ENCODE data around the gene CRTC3. TPM values are rescaled to one million over a fixed set of nuclear protein-coding genes. Genes with fewer than 3 reads are reported as not detected.

CRTC3 gene
- total RNA-seq, 1 experiment from 2014 or later = 17.5 TPM

- CTCF ChIA-PET = interaction anchor here (0.6 to 1.4 kb wide), 16 partner anchors 11 to 384 kb away, joined by 3 to 32 read pairs (median 3); partner anchors contain the start of genes BLM, HDDC3 and UNC45A
- TF ChIP-seq, protein P1, sequence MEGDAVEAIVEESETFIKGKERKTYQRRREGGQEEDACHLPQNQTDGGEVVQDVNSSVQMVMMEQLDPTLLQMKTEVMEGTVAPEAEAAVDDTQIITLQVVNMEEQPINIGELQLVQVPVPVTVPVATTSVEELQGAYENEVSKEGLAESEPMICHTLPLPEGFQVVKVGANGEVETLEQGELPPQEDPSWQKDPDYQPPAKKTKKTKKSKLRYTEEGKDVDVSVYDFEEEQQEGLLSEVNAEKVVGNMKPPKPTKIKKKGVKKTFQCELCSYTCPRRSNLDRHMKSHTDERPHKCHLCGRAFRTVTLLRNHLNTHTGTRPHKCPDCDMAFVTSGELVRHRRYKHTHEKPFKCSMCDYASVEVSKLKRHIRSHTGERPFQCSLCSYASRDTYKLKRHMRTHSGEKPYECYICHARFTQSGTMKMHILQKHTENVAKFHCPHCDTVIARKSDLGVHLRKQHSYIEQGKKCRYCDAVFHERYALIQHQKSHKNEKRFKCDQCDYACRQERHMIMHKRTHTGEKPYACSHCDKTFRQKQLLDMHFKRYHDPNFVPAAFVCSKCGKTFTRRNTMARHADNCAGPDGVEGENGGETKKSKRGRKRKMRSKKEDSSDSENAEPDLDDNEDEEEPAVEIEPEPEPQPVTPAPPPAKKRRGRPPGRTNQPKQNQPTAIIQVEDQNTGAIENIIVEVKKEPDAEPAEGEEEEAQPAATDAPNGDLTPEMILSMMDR (IDR thresholded peaks at IDR 0.05; ENCODE audit: unreplicated experiment) = peak; percentile 90
- intact Hi-C loops (cut with micrococcal nuclease; ENCODE audit: unreplicated experiment) = loop anchor here (1.0 to 5.0 kb wide), 4 partner anchors 45 to 624 kb away; no protein-coding TSS in a partner anchor
- Mint-ChIP-seq H3K27ac (ENCODE audit: unreplicated experiment) (peak overlapping the region; percentile 82), H3K4me1 (ENCODE audit: low read depth, unreplicated experiment) (peaks cover 9% of the 10 kb centered on the region), H3K4me3 (ENCODE audit: low read depth, unreplicated experiment) (peak overlapping the region; percentile 42), H3K36me3 (ENCODE audit: insufficient read depth, unreplicated experiment) (no peaks in the 10 kb centered on the region), H3K27me3 (ENCODE audit: unreplicated experiment) (no peaks in the 10 kb centered on the region), H3K9me3 (ENCODE audit: low read depth, unreplicated experiment) (no peaks in the 10 kb centered on the region)
- BruUV-seq (replicated peaks) = no TSS peak
- DNase-seq = peak; percentile 61
Measured at GRCh38 chr15:90648137-90649070, 118.7 kb downstream of the CRTC3 start.

DNA sequence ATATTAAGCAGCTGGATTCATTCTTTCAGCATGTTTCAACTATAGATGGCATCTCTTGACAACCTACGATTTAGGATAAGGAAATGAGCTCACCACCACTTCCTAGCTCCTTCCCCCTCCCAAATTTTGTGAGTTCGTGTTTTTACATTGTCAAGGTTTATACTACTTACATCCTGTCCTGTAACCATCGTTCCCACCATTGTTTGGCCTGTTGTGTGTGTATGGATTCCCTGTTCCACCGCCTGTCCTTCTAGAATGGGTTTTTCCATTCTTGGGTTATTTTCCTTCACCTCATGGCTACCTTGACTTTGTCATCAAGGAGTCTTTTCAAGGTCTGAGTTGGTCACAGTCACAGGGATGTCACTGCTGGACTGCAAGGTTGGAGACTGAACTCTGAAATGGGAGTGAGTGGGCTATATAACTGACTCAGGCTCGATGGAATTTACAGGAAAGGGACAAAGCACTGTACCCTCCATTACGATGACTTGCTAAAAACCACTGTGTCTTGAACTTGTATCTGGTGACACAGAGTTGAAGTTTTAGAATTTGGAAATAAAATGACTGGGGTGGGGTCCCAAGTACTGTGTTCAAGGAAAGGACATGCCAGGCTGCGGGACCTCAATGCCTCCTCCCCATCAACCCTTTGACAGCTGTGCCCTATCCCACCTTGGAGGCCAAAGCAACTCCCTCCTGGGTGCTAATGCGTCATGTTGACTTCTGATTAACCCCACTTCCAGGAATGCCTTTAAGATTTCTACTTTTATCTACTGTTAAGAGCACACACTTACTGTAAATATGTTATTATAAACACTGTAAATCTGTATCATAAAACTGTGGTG is 120.6 kb downstream of the CRTC3 start:
- BruUV-seq (replicated peaks) = no TSS peak
- CTCF ChIA-PET = no interaction called here
- Mint-ChIP-seq H3K27me3 (ENCODE audit: unreplicated experiment) (no peaks in the 10 kb centered on the region), H3K4me1 (ENCODE audit: low read depth, unreplicated experiment) (peaks cover 9% of the 10 kb centered on the region), H3K36me3 (ENCODE audit: insufficient read depth, unreplicated experiment) (no peaks in the 10 kb centered on the region), H3K9me3 (ENCODE audit: low read depth, unreplicated experiment) (no peaks in the 10 kb centered on the region), H3K27ac (ENCODE audit: unreplicated experiment) (no peak overlapping the region), H3K4me3 (ENCODE audit: low read depth, unreplicated experiment) (no peak overlapping the region)
- intact Hi-C loops (cut with micrococcal nuclease; ENCODE audit: unreplicated experiment) = no loop called here
- TF ChIP-seq, protein P1 (IDR thresholded peaks at IDR 0.05; ENCODE audit: unreplicated experiment) = no peak
- DNase-seq = no peak

GRCh38 chr15:90650956-90651689 is 121.4 kb downstream of the CRTC3 start:
- Mint-ChIP-seq H3K27ac (ENCODE audit: unreplicated experiment) (no peak overlapping the region), H3K36me3 (ENCODE audit: insufficient read depth, unreplicated experiment) (no peaks in the 10 kb centered on the region), H3K27me3 (ENCODE audit: unreplicated experiment) (no peaks in the 10 kb centered on the region), H3K9me3 (ENCODE audit: low read depth, unreplicated experiment) (no peaks in the 10 kb centered on the region), H3K4me1 (ENCODE audit: low read depth, unreplicated experiment) (peaks cover 9% of the 10 kb centered on the region), H3K4me3 (ENCODE audit: low read depth, unreplicated experiment) (no peak overlapping the region)
- TF ChIP-seq, protein P1 (IDR thresholded peaks at IDR 0.05; ENCODE audit: unreplicated experiment) = no peak
- intact Hi-C loops (cut with micrococcal nuclease; ENCODE audit: unreplicated experiment) = no loop called here
- no peak for DNase-seq
- CTCF ChIA-PET = no interaction called here
- no TSS peak for BruUV-seq (replicated peaks)

Measured in Calu3 (cell line).